OCI-LY1 (cell line): ENCODE data around the gene BICD1.

Experiments
- CTCF ChIP-seq: fragments of 200-600 bp; sonication (generic), shearing (Covaris generic); IDR thresholded peaks from 2 replicates; pipeline ENCODE4 v1.5.1; 2017; ENCODE audit warnings: mild to moderate bottlenecking, antibody characterized with exemption, low read length, moderate library complexity, mixed read lengths
- EZH2 ChIP-seq: fragments of 200-600 bp; sonication (generic), shearing (Covaris generic); IDR thresholded peaks from 2 replicates; pipeline ENCODE4 v1.8.0; 2017; ENCODE audit warnings: borderline replicate concordance, mixed run types, mild to moderate bottlenecking, antibody characterized with exemption, low read length, moderate library complexity, mixed read lengths

DNA sequence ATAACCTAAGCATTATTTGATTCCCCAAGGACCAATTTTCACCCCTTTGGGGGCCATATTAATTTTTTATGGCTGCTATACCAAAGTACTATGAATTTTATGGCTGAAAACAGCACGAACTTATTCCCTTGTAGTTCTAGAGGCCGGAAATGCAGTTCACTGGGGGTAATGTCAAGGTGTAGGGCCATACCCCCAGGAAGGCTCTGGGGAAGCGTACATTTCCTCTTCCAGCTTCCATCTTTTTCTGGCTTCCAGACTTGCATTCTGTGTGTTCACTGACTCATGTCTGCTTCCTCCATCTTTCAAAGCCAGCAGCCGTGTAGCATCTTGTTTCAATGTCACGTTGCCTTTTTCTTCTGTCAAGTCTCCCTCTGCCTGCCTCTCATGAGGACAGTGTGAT, 133.5 kb downstream of the BICD1 start:
- TF ChIP-seq CTCF, result no peak
- TF ChIP-seq EZH2, result no peak
